Measurements from ENCODE around the gene ASTL. TPM values are rescaled to one million over a fixed set of nuclear protein-coding genes. Genes with fewer than 3 reads are reported as not detected.
"Not testable (repeated sequence)": the region's sequence is repeated elsewhere in the genome, so short reads cannot be mapped to it uniquely, and the experiment has no call there.

ASTL gene
- total RNA-seq, 1 experiment from 2014 or later, result not detected

DNA sequence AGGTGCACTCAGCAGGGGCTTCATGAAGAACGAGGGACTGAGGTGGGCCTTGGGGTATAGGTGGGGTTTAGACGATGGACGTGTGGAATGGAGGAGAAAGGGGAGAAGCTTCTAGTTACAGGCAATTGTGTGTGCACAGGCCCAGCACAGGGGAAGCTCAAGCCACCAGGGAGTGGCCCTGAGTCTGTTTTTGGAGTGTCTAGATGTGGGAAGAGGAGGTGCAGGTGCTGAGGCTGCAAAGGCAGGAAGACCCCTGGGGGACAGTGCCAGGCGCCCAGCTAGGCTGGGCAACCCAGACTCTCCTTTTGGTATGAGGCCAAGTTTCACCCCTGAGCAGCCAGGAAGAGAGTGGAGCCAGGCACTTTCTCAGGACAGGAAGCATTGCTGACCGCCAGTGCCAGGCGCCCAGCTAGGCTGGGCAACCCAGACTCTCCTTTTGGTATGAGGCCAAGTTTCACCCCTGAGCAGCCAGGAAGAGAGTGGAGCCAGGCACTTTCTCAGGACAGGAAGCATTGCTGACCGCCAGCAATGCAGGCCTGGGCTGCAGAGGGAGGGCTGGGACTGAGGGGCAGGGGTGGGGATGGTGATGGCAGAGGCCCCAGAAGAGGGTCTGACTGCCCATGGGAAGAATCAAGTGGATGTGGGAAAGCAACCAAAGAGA, 53.3 kb downstream of the ASTL start:
- in situ Hi-C loops (cut with HindIII; ENCODE audit: low pct_unique_long_range_greater_than_20kb, low sequenced_read_pairs); DNase-seq (ENCODE audit: low read depth, low spot score): not testable (repeated sequence)

DNA sequence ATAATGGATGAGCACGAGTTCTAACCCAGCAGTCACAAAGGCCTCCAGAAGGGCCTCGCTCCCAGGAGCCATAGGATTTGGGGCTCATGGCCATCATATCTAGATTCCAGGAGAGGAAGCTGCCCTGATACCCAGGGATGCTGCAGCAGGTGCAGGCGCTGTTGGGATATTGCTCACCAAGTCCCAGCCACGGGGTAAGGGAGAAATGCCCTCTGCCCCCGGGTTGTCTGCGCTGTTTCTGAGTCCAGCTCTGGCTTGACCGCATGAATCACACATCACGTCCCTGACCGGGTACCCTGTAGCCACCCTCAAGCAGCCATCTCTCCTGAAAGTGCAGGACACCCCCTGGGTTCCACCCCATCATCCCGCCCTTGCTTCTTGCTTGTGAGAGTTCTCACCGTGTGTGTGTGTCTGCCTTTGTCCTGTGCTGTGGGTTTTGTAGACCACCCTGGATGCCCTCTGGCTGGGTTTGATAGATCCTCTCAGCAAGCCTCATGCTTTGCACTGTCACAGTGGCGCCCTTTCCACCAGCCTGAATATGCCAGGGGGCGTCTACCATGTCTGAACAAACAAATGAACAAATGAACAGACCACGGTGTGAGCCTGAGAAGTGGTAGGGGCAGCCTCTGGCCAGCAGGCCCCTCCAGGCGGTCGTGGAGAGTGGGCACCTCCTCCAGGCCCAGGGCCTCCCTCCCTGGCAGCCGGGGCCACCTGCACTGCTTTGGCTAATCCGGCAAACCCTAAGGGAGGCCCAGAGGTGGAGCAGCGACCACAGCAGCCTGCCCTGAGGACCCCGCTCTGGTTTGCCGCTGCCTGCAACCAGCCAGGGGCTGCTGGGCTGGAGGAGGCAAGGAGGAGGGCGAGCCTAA, 54.1 kb downstream of the ASTL start:
- in situ Hi-C loops (cut with HindIII; ENCODE audit: low pct_unique_long_range_greater_than_20kb, low sequenced_read_pairs), result no loop called here

DNA sequence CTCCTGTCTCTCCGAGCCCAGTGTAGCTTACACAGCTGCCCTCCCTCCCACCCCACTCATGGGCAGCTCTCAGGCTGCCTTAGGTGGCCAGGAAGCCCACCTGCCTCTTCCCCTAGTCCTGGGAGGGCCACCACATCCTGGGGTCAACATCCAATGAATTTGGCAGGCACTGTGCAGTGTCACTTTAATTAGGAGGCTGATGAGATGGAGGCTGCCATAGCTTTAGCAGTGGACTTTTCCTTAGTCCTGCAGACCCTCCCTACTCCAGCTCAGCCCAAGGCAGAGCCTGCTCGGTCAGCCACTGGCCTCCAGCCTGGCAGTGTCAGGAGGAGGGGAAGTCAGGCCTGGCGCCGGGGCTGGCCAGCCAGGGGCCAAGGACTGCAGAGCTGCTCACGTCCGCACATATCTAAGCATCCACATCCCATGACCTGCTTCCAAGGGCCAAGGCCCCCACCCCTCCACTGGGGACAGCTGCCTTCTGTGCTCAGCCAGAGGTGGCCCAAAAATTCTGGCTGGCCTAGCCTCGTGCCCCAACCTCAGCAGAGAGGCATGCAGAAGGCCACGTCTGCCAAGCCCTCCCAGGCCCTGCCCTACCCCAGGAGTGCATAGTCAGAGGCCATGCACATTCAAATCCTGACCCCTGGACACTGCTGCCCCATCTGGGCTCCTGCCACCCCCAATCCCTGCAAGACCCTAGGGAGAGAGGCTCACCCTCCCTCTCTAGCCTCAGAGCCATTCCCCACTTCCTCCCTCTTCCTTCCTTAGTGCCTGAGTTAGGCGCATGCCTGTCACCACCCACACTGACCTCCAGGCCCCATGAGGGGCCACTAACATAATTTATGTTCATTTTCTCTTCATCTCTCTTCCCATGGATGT, 55.0 kb downstream of the ASTL start:
- in situ Hi-C loops (cut with HindIII; ENCODE audit: low pct_unique_long_range_greater_than_20kb, low sequenced_read_pairs), result no loop called here
- no peak for DNase-seq (ENCODE audit: low read depth, low spot score)

More for the DNA sequence above, 54.1 kb downstream of the ASTL start:
- no peak for DNase-seq (ENCODE audit: low read depth, low spot score)

DNA sequence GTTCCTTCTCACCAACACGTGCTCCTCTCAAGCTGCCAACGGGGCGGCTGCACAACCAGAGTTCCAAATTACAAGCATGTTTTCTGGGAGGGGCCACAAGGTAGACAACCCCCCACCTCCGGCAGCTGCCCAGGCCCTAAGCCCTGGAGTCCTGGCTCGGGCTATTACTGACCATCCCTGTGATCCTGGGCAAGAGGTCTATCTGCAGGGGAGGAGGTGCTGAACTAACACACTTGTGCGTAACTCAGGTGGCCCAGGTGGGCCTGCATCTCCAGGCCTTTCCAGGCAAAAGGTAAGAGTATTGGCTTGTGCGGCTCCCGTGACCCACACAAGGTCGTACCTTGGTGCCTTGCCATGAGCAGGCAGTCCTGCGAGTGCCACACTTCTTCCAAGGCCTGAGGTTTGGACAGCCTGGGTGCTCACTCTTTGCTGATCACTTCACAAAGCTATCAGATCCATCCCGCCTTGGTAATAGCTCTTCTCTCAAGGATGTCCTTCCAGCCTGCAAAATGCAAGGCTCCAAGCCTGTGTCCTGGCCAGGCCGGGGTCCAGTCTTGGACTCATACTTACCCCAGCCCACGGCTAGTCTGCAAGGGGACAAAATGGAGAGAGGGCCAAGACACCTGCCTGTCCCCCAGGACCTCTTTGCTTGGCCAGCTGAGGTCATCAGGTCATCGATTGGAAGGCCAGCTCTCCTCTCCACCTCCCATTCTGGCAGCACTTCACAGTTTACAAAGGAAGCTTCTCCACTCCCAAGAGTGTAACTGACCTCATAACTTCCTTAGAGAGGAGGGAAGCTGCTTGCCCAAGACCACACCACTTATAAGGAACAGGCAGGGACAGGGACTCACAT, 55.9 kb downstream of the ASTL start:
- in situ Hi-C loops (cut with HindIII; ENCODE audit: low pct_unique_long_range_greater_than_20kb, low sequenced_read_pairs), result no loop called here

DNA sequence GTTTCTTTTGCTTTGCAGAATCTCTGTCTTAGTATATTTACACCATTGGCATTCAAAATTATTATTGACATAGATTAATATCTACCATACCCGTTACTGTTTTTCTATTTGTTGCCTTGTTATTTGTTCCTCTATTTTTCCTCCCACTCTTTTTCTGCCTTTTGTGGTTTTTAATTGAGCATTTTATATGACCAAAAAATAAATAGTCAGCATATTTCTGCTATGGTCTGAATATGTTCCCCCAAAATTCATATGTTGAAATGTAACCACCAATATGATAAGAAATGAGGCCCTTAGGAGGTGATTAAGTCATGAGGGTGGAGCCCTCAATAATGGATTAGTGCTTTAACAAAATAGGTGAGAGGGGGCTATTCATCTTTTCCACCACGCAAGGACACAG, 57.3 kb downstream of the ASTL start:
- DNase-seq (ENCODE audit: low read depth, low spot score), result no peak
- in situ Hi-C loops (cut with HindIII; ENCODE audit: low pct_unique_long_range_greater_than_20kb, low sequenced_read_pairs), result no loop called here

More for the DNA sequence above, 55.9 kb downstream of the ASTL start:
- DNase-seq (ENCODE audit: low read depth, low spot score), result no peak

DNA sequence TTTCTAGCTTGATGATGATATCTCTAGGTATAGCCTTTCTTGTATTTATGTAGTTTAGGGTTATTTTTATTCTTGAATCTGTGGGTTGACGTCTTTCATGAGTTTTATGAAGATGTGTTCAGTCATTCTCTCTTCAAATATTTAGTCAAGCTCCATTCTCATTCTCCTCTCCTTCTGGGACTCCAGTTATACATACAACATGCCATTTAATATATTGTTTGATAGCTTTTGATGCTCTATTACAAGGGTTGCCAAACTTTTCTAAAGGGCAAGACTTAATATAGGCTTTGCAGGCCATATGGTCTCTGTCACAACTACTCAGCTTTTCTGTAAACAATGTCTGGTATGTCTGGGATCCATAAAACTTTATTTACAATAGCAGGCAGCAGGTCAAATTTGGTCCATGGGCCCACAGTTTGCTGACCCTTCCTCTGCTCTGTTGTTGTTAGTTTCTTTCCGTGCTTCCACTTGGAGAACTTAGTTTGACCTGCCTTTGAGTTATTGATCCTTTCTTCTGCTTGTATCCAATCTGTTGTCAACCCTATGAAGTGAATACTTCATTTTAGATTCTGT, 63.0 kb downstream of the ASTL start:
- in situ Hi-C loops (cut with HindIII; ENCODE audit: low pct_unique_long_range_greater_than_20kb, low sequenced_read_pairs), result no loop called here
- no peak for DNase-seq (ENCODE audit: low read depth, low spot score)

DNA sequence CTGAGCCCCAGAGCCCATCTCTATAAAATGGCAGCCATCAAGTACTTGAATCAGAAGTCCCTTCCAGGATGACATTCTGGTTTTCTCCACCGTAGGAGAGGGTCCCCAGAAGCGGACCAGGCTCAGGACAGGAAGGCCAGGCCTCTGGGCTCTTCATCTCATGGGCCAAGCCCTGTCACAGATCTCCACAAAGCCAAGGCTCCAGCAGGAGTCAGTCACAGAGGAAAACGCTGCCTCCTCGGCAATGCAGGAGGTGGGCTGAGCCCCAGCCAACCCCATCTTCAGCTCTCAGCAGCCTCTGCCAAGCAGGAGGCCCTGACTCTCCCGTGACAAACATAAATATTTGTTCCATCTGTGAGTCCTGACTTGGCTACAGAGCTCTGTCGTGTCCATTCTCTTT, 64.1 kb downstream of the ASTL start:
- in situ Hi-C loops (cut with HindIII; ENCODE audit: low pct_unique_long_range_greater_than_20kb, low sequenced_read_pairs), result no loop called here
- no peak for DNase-seq (ENCODE audit: low read depth, low spot score)

DNA sequence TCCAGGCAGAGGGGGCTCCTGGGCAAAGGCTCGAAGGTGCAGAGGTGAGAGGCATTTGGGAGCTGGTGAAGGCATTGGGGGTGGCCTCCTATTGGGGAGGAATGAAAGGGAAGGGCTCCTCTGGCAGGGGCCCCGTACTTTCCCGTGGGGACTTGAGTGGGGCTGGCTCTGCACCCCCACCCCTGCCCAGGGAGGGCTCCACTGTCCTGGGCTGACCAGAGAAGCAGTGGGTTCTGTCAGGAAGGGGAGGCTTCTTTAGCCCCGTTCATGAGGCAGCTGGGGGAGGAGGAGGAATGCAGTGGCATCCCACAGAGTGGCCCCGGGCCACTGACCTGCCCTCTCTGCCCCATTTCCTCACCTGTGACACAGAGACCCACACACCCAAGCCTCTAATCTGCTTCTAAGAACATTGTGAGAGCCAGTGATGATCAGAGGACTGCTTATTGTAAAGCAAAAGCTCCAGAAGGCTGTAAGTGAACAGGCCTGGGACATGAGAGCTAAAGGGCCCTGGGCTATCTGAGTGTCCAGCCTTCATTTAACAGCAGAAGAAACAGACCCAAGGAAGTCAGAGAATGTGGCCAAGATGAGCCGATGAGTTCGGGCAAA, 65.0 kb downstream of the ASTL start:
- in situ Hi-C loops (cut with HindIII; ENCODE audit: low pct_unique_long_range_greater_than_20kb, low sequenced_read_pairs), result no loop called here
- no peak for DNase-seq (ENCODE audit: low read depth, low spot score)

Other genes with a start within 250 kb of the ASTL start
- 5.2 and 5.8 TPM in 2 replicates for gene ANKRD36C, start 146.7 kb downstream of the ASTL start, total RNA-seq (2014; rRNA removed; shearing (Covaris generic))
- not detected in 2 replicates for gene GPAT2, start 103.6 kb downstream of the ASTL start, total RNA-seq (2014; rRNA removed; shearing (Covaris generic))
- not detected in 2 replicates for gene ADRA2B, start 21.9 kb downstream of the ASTL start, total RNA-seq (2014; rRNA removed; shearing (Covaris generic))
- gene DUSP2, start 6.9 kb upstream of the ASTL start, total RNA-seq (2014; rRNA removed; shearing (Covaris generic)), result 0.80 and 1.0 TPM in 2 replicates
- gene STARD7, start 70.3 kb upstream of the ASTL start, total RNA-seq (2014; rRNA removed; shearing (Covaris generic)), result 208 and 228 TPM in 2 replicates
- gene TMEM127, start 127.5 kb upstream of the ASTL start, total RNA-seq (2014; rRNA removed; shearing (Covaris generic)), result 22.2 and 23.0 TPM in 2 replicates
- gene CIAO1, start 127.7 kb upstream of the ASTL start, total RNA-seq (2014; rRNA removed; shearing (Covaris generic)), result 88.3 and 102 TPM in 2 replicates
- gene SNRNP200, start 167.0 kb upstream of the ASTL start, total RNA-seq (2014; rRNA removed; shearing (Covaris generic)), result 28.0 and 32.8 TPM in 2 replicates
- 6.7 and 6.9 TPM in 2 replicates for gene ITPRIPL1, start 186.8 kb upstream of the ASTL start, total RNA-seq (2014; rRNA removed; shearing (Covaris generic))
- gene NCAPH, start 197.3 kb upstream of the ASTL start, total RNA-seq (2014; rRNA removed; shearing (Covaris generic)), result 17.5 and 20.6 TPM in 2 replicates